Measurements from ENCODE around the gene RAB1A.

The RAB1A gene

DNA sequence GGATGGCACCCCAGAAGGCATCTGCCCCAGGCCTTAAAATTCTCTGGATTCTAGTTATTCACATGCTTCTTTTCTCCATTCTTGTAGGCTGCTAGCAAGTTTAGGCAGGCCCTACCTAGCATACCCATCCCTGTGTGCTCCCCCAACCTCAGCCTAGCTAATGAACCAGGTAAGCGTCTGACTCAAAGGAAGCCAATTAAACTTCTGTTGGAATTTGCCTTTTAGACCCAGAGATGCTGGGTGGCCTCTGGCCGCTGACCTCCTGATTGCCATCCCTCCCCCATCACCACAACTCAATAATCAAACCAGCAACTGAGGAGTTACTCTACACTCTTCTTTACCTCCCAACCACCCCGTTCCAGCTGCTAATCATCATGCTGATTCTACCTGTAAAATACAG lies 92.7 kb downstream of the RAB1A start:
- TF ChIP-seq, protein P1, sequence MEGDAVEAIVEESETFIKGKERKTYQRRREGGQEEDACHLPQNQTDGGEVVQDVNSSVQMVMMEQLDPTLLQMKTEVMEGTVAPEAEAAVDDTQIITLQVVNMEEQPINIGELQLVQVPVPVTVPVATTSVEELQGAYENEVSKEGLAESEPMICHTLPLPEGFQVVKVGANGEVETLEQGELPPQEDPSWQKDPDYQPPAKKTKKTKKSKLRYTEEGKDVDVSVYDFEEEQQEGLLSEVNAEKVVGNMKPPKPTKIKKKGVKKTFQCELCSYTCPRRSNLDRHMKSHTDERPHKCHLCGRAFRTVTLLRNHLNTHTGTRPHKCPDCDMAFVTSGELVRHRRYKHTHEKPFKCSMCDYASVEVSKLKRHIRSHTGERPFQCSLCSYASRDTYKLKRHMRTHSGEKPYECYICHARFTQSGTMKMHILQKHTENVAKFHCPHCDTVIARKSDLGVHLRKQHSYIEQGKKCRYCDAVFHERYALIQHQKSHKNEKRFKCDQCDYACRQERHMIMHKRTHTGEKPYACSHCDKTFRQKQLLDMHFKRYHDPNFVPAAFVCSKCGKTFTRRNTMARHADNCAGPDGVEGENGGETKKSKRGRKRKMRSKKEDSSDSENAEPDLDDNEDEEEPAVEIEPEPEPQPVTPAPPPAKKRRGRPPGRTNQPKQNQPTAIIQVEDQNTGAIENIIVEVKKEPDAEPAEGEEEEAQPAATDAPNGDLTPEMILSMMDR (conservative IDR thresholded peaks at IDR 0.05; ENCODE audit: control insufficient read depth, insufficient read depth, low read depth, low read length), result no peak
- H3K4me3 ChIP-seq (ENCODE audit: control insufficient read depth, low read depth, low read length), result no peak overlapping the region
- DNase-seq (ENCODE audit: low read depth), result no peak
